ENCODE data around the gene BCDIN3D. TPM values are rescaled to one million over a fixed set of nuclear protein-coding genes. Genes with fewer than 3 reads are reported as not detected.

Gene BCDIN3D
- total and polyA plus RNA-seq, 8 donors = 2.0 to 4.8 (median 2.9) TPM

GRCh38 chr12:49877066-49877465 lies 34.2 kb upstream of the BCDIN3D start:
- Histone ChIP-seq H3K9me3 (no peaks in the 10 kb centered on the region), H3K4me1 (no peaks in the 10 kb centered on the region), H3K4me3 (no peak overlapping the region), H3K36me3 (no peaks in the 10 kb centered on the region), H3K27me3 (no peaks in the 10 kb centered on the region), H3K27ac (no peak overlapping the region)
- WGBS, 2 donors = 71 to 73% methylated on average over 5 of the region's 5 CpGs
- no peak for FAIRE-seq
- TF ChIP-seq CTCF (IDR thresholded peaks at IDR 0.05) = no peak
- intact Hi-C loops (cut with DNase I) = no loop called here
- ATAC-seq = no peak
- peak in 2 of 6 donors; percentile 23 to 31 for DNase-seq

- FAIRE-seq (no peak), ATAC-seq (no peak), DNase-seq (no peak)
- Histone ChIP-seq H3K9me3 (no peaks in the 10 kb centered on the region), H3K36me3 (no peaks in the 10 kb centered on the region), H3K4me3 (no peak overlapping the region), H3K27me3 (no peaks in the 10 kb centered on the region), H3K4me1 (no peaks in the 10 kb centered on the region), H3K27ac (no peak overlapping the region)
- TF ChIP-seq CTCF (IDR thresholded peaks at IDR 0.05) = no peak
- intact Hi-C loops (cut with DNase I) = no loop called here
- 87 to 90% methylated on average over 3 of the region's 3 CpGs for WGBS, 2 donors
Observed at GRCh38 chr12:49876070-49876469, 33.2 kb upstream of the BCDIN3D start.

- no peaks in the 10 kb centered on the region for H3K27me3 ChIP-seq
- H3K36me3 ChIP-seq = no peaks in the 10 kb centered on the region
- no peaks in the 10 kb centered on the region for H3K9me3 ChIP-seq
- intact Hi-C loops (cut with DNase I) = no loop called here
- DNase-seq (peak in 2 of 6 donors; percentile 25 to 27), FAIRE-seq (no peak), ATAC-seq (no peak)
- H3K4me1 ChIP-seq = no peaks in the 10 kb centered on the region
- H3K27ac ChIP-seq = no peak overlapping the region
- no peak overlapping the region for H3K4me3 ChIP-seq
- WGBS, 2 donors = 83 to 88% methylated on average over 9 of the region's 9 CpGs
- no peak for TF ChIP-seq CTCF (IDR thresholded peaks at IDR 0.05)
Observed at GRCh38 chr12:49875115-49875720, 32.3 kb upstream of the BCDIN3D start.

- intact Hi-C loops (cut with DNase I) = no loop called here
- ATAC-seq (no peak), DNase-seq (peak in 1 of 6 donors; percentile 19), FAIRE-seq (no peak)
- Histone ChIP-seq H3K27ac (no peak overlapping the region), H3K9me3 (no peaks in the 10 kb centered on the region), H3K4me3 (no peak overlapping the region), H3K4me1 (no peaks in the 10 kb centered on the region), H3K27me3 (no peaks in the 10 kb centered on the region), H3K36me3 (no peaks in the 10 kb centered on the region)
- no peak for TF ChIP-seq CTCF (IDR thresholded peaks at IDR 0.05)
- WGBS, 2 donors = 62 to 68% methylated on average over 12 of the region's 12 CpGs
Observed at GRCh38 chr12:49874142-49874897, 31.4 kb upstream of the BCDIN3D start.

GRCh38 chr12:49873361-49873934 lies 30.5 kb upstream of the BCDIN3D start:
- Histone ChIP-seq H3K27ac (no peak overlapping the region), H3K4me3 (no peak overlapping the region)
- intact Hi-C loops (cut with DNase I) = no loop called here

More at GRCh38 chr12:49873361-49873934, 30.5 kb upstream of the BCDIN3D start:
- WGBS, 2 donors = 73 to 74% methylated on average over 3 of the region's 3 CpGs
- Histone ChIP-seq H3K27me3 (no peaks in the 10 kb centered on the region), H3K9me3 (no peaks in the 10 kb centered on the region), H3K4me1 (peaks cover 0 to 6% (median 0%) of the 10 kb centered on the region in 3 donors), H3K36me3 (no peaks in the 10 kb centered on the region)
- no peak for TF ChIP-seq CTCF (IDR thresholded peaks at IDR 0.05)
- DNase-seq (no peak), FAIRE-seq (no peak), ATAC-seq (no peak)

Data from pancreas (tissue), 10 donors.